ENCODE data around the gene NDUFV2. TPM values are rescaled to one million over a fixed set of nuclear protein-coding genes. Genes with fewer than 3 reads are reported as not detected.

NDUFV2 gene
- polyA plus RNA-seq, 1 donor (not counting 4 experiments of a cell fraction or from before 2014, with no cell fraction given), result 202 TPM

DNA sequence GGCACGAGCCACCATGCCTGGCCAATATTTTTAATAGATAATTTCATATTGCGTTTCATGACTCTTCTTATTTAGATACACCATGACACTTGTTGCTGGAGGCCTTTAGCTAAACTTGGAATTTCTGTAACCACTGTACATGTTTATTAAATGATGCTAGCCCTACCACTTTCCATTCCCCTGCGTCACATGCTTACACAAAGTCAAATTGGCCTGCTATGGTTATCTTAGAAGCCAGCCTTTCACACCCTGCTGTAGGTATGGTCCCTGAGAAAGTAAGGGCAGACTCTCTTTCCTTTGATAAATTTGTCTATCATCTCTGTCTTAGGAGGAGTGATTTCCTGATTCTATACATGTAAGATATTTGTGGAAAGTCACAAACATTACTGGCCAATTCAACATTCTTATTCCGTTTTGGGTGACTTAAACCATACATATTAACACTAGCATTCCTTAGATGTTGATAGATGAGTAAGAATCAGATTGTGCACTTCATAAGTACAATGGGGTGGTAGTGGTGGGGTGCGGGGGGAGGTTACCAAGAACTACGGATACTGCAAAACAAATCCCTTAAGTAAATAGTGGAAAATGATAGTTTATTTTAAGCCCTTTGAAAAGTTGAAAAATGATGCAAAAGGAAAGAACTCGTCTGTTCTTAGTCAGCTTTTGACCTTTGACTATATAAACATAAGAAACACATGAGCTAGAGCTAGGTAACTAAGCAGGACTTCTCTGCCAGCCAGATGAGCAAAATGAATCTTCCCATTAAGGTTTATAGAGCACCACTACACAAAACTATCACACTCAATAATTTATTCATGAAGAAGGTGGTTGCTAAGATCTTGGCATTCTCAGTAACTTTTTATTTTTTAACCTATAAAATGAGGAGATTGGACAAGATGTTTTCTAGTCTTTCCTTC, 7.9 kb upstream of the NDUFV2 start:
- Histone ChIP-seq H3K9me3 (ENCODE audit: control insufficient read depth, low read depth, low read length) (no peaks in the 10 kb centered on the region), H3K27ac (ENCODE audit: control insufficient read depth, insufficient read depth, low read length) (no peak overlapping the region), H3K9me1 (ENCODE audit: control insufficient read depth, extremely low read depth, insufficient read depth, low read length) (no peaks in the 10 kb centered on the region), H3K27me3 (ENCODE audit: control insufficient read depth, extremely low read depth, insufficient read depth, low read length) (no peaks in the 10 kb centered on the region), H3K9ac (ENCODE audit: control insufficient read depth, extremely low read depth, insufficient read depth, low read length) (no peak overlapping the region), H3K36me3 (ENCODE audit: control insufficient read depth in 2 of 2, extremely low read depth in 1 of 2, insufficient read depth in 2 of 2, low read length in 2 of 2) (no peaks in the 10 kb centered on the region), H4K20me1 (ENCODE audit: control insufficient read depth, extremely low read depth, insufficient read depth, low read length) (no peaks in the 10 kb centered on the region), H3K4me2 (ENCODE audit: control insufficient read depth, extremely low read depth, insufficient read depth, low read depth, low read length) (no peak overlapping the region), H3K79me2 (ENCODE audit: control insufficient read depth, insufficient read depth, low read length) (no peaks in the 10 kb centered on the region), H3K4me1 (ENCODE audit: control insufficient read depth, extremely low read depth, insufficient read depth, low read length) (peaks cover 14% of the 10 kb centered on the region), H3K4me3 (ENCODE audit: control insufficient read depth in 2 of 3, extremely low read depth in 1 of 3, insufficient read depth in 2 of 3, low read depth in 1 of 3, low read length in 3 of 3) (no peak overlapping the region), H2AFZ (ENCODE audit: control insufficient read depth, low read length) (no peak overlapping the region)
- TF ChIP-seq EZH2 (IDR thresholded peaks at IDR 0.05; ENCODE audit: low read length), result no peak
- TF ChIP-seq, protein P1, sequence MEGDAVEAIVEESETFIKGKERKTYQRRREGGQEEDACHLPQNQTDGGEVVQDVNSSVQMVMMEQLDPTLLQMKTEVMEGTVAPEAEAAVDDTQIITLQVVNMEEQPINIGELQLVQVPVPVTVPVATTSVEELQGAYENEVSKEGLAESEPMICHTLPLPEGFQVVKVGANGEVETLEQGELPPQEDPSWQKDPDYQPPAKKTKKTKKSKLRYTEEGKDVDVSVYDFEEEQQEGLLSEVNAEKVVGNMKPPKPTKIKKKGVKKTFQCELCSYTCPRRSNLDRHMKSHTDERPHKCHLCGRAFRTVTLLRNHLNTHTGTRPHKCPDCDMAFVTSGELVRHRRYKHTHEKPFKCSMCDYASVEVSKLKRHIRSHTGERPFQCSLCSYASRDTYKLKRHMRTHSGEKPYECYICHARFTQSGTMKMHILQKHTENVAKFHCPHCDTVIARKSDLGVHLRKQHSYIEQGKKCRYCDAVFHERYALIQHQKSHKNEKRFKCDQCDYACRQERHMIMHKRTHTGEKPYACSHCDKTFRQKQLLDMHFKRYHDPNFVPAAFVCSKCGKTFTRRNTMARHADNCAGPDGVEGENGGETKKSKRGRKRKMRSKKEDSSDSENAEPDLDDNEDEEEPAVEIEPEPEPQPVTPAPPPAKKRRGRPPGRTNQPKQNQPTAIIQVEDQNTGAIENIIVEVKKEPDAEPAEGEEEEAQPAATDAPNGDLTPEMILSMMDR (optimal IDR thresholded peaks at IDR 0.05 in 1 of 3, IDR thresholded peaks at IDR 0.05 in 1 of 3, conservative IDR thresholded peaks at IDR 0.05 in 1 of 3; ENCODE audit: extremely low read depth in 1 of 3, insufficient read depth in 2 of 3, low read length in 3 of 3), result no peak
- no peak for DNase-seq (ENCODE audit: low read depth, low spot score)
- no peak for FAIRE-seq
- dilution Hi-C loops (cut with MboI; ENCODE audit: extremely low pct_ligation_motif_present, low sequenced_read_pairs), result no loop called here

DNA sequence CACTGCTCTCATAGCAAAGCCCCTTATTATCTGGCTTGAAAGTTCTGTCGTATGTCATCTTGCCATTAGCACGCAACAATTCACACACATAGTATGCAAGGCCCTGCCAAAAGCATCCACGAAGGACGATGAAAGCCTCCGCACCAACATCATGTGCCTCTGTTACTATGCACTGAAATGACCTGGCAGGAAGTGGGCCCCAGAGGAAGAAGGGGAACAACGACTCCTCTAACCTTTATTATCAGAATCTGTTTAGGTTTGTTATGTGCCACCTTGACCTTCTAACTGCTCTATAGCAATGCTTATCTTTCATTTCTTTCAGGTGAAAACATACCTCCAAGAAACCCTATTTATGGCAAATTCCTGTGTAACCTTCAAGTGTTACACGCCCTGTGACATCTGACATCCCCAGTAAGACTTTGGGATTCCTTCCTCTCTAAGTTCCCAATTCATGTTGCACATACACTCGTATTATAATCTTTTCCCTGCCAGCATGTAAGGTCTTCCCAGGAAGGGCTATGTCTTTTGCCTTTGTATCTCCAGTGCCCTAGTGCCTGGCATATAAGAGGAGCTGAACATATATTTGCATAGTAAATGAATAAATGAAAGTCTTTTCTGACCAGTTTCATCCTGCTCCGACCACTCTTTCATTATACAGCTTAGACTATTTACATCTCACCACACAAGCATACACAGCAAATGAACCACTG, 7.0 kb upstream of the NDUFV2 start:
- TF ChIP-seq, protein P1 (optimal IDR thresholded peaks at IDR 0.05 in 1 of 3, IDR thresholded peaks at IDR 0.05 in 1 of 3, conservative IDR thresholded peaks at IDR 0.05 in 1 of 3; ENCODE audit: extremely low read depth in 1 of 3, insufficient read depth in 2 of 3, low read length in 3 of 3), result no peak
- TF ChIP-seq EZH2 (IDR thresholded peaks at IDR 0.05; ENCODE audit: low read length), result no peak
- H4K20me1 ChIP-seq (ENCODE audit: control insufficient read depth, extremely low read depth, insufficient read depth, low read length), result no peaks in the 10 kb centered on the region
- H3K27me3 ChIP-seq (ENCODE audit: control insufficient read depth, extremely low read depth, insufficient read depth, low read length), result no peaks in the 10 kb centered on the region
- no peak for DNase-seq (ENCODE audit: low read depth, low spot score)
- no peaks in the 10 kb centered on the region for H3K79me2 ChIP-seq (ENCODE audit: control insufficient read depth, insufficient read depth, low read length)
- H3K9me3 ChIP-seq (ENCODE audit: control insufficient read depth, low read depth, low read length), result no peaks in the 10 kb centered on the region
- H3K4me2 ChIP-seq (ENCODE audit: control insufficient read depth, extremely low read depth, insufficient read depth, low read depth, low read length), result no peak overlapping the region
- no peak overlapping the region for H2AFZ ChIP-seq (ENCODE audit: control insufficient read depth, low read length)
- H3K9ac ChIP-seq (ENCODE audit: control insufficient read depth, extremely low read depth, insufficient read depth, low read length), result no peak overlapping the region
- no peak overlapping the region for H3K4me3 ChIP-seq (ENCODE audit: control insufficient read depth in 2 of 3, extremely low read depth in 1 of 3, insufficient read depth in 2 of 3, low read depth in 1 of 3, low read length in 3 of 3)
- no peak for FAIRE-seq
- no peaks in the 10 kb centered on the region for H3K9me1 ChIP-seq (ENCODE audit: control insufficient read depth, extremely low read depth, insufficient read depth, low read length)
- peaks cover 14% of the 10 kb centered on the region for H3K4me1 ChIP-seq (ENCODE audit: control insufficient read depth, extremely low read depth, insufficient read depth, low read length)
- no peak overlapping the region for H3K27ac ChIP-seq (ENCODE audit: control insufficient read depth, insufficient read depth, low read length)
- dilution Hi-C loops (cut with MboI; ENCODE audit: extremely low pct_ligation_motif_present, low sequenced_read_pairs), result no loop called here
- H3K36me3 ChIP-seq (ENCODE audit: control insufficient read depth in 2 of 2, extremely low read depth in 1 of 2, insufficient read depth in 2 of 2, low read length in 2 of 2), result no peaks in the 10 kb centered on the region

Measured in keratinocyte (primary cell).